ENCODE data around the gene TRPM2.

GRCh38 chr21:44328242-44328895 is 25.1 kb upstream of the TRPM2 start:
- TF ChIP-seq CTCF (IDR thresholded peaks at IDR 0.05) = no peak
- no peak for TF ChIP-seq POLR2A (IDR thresholded peaks at IDR 0.05)

All from Peyer's patch (tissue), 4 donors.